Fibroblast of lung (primary cell): Measurements from ENCODE around the gene TMEM109.

Source experiments
- EZH2 ChIP-seq: IDR thresholded peaks from 2 replicates; pipeline ENCODE4 v1.5.1; 2012; ENCODE audit warnings: low read length, control low read depth, mild to moderate bottlenecking; ENCODE audit errors: missing control alignments
- TF ChIP-seq, protein P1 (sequence below), 2 donors: IDR thresholded peaks in 1 of 2; conservative IDR thresholded peaks in 1 of 2; 1 replicate in 1 of 2; 2 replicates in 1 of 2; pipeline ENCODE4 v1.5.1; 2011 to 2012; ENCODE audit warnings: low read length in 2 of 2, control low read depth in 1 of 2, inconsistent platforms in 1 of 2, low read depth in 1 of 2, mild to moderate bottlenecking in 1 of 2

DNA sequence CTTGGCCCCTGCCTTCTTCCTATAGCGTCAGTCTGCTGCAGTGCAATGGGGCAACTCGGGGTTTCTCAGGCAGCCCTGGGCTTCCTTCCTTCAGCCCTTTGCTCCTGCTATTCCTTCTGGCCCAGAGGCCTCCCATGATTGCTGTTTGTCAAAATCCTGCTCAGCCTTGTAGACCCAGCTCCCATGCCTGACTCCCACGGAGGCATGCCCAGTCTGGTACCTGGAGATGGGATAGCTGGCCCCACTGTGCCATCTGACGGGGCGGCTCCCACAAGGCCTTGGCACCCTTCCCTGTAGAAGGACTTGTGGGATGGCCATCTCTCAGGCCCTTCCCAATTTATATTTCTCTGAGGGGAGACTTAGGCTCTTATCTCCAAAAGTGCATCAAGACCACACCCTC, 56.9 kb downstream of the TMEM109 start:
- no peak for TF ChIP-seq EZH2
- TF ChIP-seq, protein P1, sequence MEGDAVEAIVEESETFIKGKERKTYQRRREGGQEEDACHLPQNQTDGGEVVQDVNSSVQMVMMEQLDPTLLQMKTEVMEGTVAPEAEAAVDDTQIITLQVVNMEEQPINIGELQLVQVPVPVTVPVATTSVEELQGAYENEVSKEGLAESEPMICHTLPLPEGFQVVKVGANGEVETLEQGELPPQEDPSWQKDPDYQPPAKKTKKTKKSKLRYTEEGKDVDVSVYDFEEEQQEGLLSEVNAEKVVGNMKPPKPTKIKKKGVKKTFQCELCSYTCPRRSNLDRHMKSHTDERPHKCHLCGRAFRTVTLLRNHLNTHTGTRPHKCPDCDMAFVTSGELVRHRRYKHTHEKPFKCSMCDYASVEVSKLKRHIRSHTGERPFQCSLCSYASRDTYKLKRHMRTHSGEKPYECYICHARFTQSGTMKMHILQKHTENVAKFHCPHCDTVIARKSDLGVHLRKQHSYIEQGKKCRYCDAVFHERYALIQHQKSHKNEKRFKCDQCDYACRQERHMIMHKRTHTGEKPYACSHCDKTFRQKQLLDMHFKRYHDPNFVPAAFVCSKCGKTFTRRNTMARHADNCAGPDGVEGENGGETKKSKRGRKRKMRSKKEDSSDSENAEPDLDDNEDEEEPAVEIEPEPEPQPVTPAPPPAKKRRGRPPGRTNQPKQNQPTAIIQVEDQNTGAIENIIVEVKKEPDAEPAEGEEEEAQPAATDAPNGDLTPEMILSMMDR (conservative IDR thresholded peaks at IDR 0.05 in 1 of 2, IDR thresholded peaks at IDR 0.05 in 1 of 2; ENCODE audit: low read depth in 1 of 2, low read length in 2 of 2) = no peak
